ENCODE data around the gene ATP6V0E2. TPM values are rescaled to one million over a fixed set of nuclear protein-coding genes. Genes with fewer than 3 reads are reported as not detected.

ATP6V0E2 gene
- total RNA-seq, 1 donor from 2014 or later: 17.9 TPM

DNA sequence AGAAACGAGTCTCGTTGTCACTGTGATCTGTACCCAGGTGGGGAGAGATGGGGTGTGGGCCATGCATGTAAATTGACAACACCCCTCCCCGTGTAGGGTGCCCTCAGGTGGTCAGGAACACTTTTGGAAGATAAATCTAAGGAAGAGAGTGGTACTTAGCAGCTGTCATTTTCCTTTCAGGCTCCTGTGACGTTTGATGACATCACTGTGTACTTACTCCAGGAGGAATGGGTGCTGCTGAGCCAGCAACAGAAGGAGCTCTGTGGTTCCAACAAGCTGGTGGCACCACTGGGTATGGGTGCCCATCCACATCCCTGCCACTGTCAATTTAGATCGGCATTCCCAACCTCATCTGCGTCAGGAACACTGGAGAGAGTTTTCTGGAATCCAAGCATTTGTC lies 29.3 kb upstream of the ATP6V0E2 start:
- Histone ChIP-seq H3K4me1 (peaks cover 4% of the 10 kb centered on the region), H3K4me3 (no peak overlapping the region), H3K27ac (no peak overlapping the region), H3K9me3 (no peaks in the 10 kb centered on the region), H3K27me3 (ENCODE audit: low read depth) (no peaks in the 10 kb centered on the region), H3K36me3 (peaks cover 36% of the 10 kb centered on the region)
- TF ChIP-seq, protein P1, sequence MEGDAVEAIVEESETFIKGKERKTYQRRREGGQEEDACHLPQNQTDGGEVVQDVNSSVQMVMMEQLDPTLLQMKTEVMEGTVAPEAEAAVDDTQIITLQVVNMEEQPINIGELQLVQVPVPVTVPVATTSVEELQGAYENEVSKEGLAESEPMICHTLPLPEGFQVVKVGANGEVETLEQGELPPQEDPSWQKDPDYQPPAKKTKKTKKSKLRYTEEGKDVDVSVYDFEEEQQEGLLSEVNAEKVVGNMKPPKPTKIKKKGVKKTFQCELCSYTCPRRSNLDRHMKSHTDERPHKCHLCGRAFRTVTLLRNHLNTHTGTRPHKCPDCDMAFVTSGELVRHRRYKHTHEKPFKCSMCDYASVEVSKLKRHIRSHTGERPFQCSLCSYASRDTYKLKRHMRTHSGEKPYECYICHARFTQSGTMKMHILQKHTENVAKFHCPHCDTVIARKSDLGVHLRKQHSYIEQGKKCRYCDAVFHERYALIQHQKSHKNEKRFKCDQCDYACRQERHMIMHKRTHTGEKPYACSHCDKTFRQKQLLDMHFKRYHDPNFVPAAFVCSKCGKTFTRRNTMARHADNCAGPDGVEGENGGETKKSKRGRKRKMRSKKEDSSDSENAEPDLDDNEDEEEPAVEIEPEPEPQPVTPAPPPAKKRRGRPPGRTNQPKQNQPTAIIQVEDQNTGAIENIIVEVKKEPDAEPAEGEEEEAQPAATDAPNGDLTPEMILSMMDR (IDR thresholded peaks at IDR 0.05): no peak
- DNase-seq (no peak), ATAC-seq (no peak)
- intact Hi-C loops (cut with DNase I): no loop called here

GRCh38 chr7:149845257-149845980 lies 28.4 kb upstream of the ATP6V0E2 start:
- no peak overlapping the region for H3K27ac ChIP-seq
- peaks cover 43% of the 10 kb centered on the region for H3K36me3 ChIP-seq
- H3K27me3 ChIP-seq (ENCODE audit: low read depth): no peaks in the 10 kb centered on the region
- no peak for ATAC-seq
- H3K4me3 ChIP-seq: no peak overlapping the region
- no peak for DNase-seq
- TF ChIP-seq, protein P1 (IDR thresholded peaks at IDR 0.05): no peak
- no peaks in the 10 kb centered on the region for H3K9me3 ChIP-seq
- intact Hi-C loops (cut with DNase I): no loop called here
- no peaks in the 10 kb centered on the region for H3K4me1 ChIP-seq

- no peak for DNase-seq
- TF ChIP-seq, protein P1 (IDR thresholded peaks at IDR 0.05): no peak
- Histone ChIP-seq H3K27ac (no peak overlapping the region), H3K36me3 (peaks cover 43% of the 10 kb centered on the region), H3K4me1 (no peaks in the 10 kb centered on the region), H3K27me3 (ENCODE audit: low read depth) (no peaks in the 10 kb centered on the region), H3K9me3 (no peaks in the 10 kb centered on the region), H3K4me3 (no peak overlapping the region)
- ATAC-seq: no peak
- intact Hi-C loops (cut with DNase I): no loop called here
Measured at GRCh38 chr7:149846021-149846420, 27.7 kb upstream of the ATP6V0E2 start.

DNA sequence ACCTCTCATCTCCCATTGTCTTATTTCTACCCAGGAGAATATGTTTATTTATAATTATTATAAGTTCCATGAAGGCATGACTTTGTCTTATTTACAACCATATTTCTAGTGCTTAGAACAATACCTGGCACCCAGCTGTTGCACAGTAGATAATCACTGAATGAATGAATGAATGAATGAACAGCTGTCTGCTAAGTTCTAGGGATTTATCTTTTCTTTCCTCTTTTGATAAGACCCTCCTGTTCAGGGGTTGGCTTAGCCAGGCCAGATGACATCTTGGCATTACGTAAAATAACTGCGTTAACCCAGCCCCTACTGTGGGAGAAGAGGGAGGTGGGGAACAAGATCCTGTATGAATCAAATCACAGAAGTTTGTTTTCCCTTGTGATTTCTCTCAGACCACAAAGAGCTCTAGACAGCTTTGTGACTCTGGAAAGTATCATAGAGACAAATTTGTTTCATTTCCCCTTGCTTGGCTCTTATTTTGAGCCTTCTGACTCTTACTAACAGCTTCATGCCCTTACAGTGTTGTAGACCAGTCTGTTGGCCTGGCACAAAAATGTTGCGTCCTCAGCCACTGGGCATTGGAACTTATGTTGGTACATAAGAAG lies 27.2 kb upstream of the ATP6V0E2 start:
- H3K27ac ChIP-seq: no peak overlapping the region
- TF ChIP-seq, protein P1 (IDR thresholded peaks at IDR 0.05): no peak
- no peaks in the 10 kb centered on the region for H3K4me1 ChIP-seq
- no peaks in the 10 kb centered on the region for H3K27me3 ChIP-seq (ENCODE audit: low read depth)
- H3K36me3 ChIP-seq: peaks cover 43% of the 10 kb centered on the region
- intact Hi-C loops (cut with DNase I): no loop called here
- ATAC-seq (no peak), DNase-seq (no peak)
- no peak overlapping the region for H3K4me3 ChIP-seq
- H3K9me3 ChIP-seq: no peaks in the 10 kb centered on the region

DNA sequence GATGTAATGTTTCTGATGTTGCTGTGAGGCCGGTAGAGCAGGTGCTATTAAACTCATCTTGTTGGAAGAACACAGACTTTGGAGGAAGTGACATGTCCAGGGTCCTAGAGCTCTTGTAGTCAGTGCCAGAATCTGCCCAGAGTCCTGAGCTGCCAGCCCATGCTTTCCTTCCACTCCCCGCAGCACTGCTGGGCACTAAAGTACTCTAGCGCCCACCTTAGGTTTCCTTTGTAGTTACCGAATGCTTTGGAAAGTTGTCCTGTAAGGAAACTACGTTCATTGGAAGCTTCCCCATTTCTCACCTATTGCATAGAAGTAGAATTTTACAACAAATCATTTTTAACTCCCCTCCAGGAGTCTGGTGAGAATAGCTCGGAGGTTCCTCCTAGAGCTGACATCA lies 24.6 kb upstream of the ATP6V0E2 start:
- Histone ChIP-seq H3K36me3 (peaks cover 52% of the 10 kb centered on the region), H3K4me1 (no peaks in the 10 kb centered on the region), H3K27ac (no peak overlapping the region), H3K4me3 (no peak overlapping the region), H3K27me3 (ENCODE audit: low read depth) (no peaks in the 10 kb centered on the region), H3K9me3 (no peaks in the 10 kb centered on the region)
- DNase-seq (no peak), ATAC-seq (no peak)
- TF ChIP-seq, protein P1 (IDR thresholded peaks at IDR 0.05): no peak
- intact Hi-C loops (cut with DNase I): no loop called here

Data from lower lobe of right lung (tissue), 2 donors.